Liver (tissue), 9 donors: ENCODE measurements around the gene ITGA5. TPM values are rescaled to one million over a fixed set of nuclear protein-coding genes. Genes with fewer than 3 reads are reported as not detected.
A peak's percentile ranks its signal among the peaks of the same experiment; 100 is the strongest.

Experiments
- DNase-seq: peaks from one replicate; pipeline ENCODE4 v3.0.0-alpha.2; 2017; ENCODE audit warnings: low spot score
- H3K27ac ChIP-seq, 2 donors: one replicate each; pipeline ENCODE4 v1.7.0; 2013; ENCODE audit warnings: inconsistent platforms in 2 of 2, low read length in 2 of 2, control low read depth in 1 of 2, low read depth in 1 of 2, mild to moderate bottlenecking in 1 of 2
- H3K27me3 ChIP-seq, 4 donors: one replicate each; pipeline versions ENCODE4 v1.6.1 to v1.7.0; 2013; ENCODE audit warnings: low read length in 3 of 4, inconsistent platforms in 1 of 4, mild to moderate bottlenecking in 1 of 4, moderate library complexity in 1 of 4; ENCODE audit not compliant: control insufficient read depth in 4 of 4, insufficient read depth in 4 of 4
- H3K36me3 ChIP-seq, 4 donors: one replicate each; pipeline versions ENCODE4 v1.6.1 to v1.7.0; 2013; ENCODE audit warnings: low read length in 3 of 4, mild to moderate bottlenecking in 3 of 4, low read depth in 1 of 4, moderate library complexity in 1 of 4; ENCODE audit not compliant: control insufficient read depth in 4 of 4, insufficient read depth in 3 of 4
- H3K4me1 ChIP-seq, 4 donors: one replicate each; pipeline versions ENCODE4 v1.6.1 to v1.7.0; 2013; ENCODE audit warnings: low read length in 3 of 4, mild to moderate bottlenecking in 3 of 4, moderate library complexity in 1 of 4; ENCODE audit not compliant: control insufficient read depth in 4 of 4, insufficient read depth in 4 of 4
- H3K4me3 ChIP-seq, 3 donors: one replicate each; pipeline versions ENCODE4 v1.6.1 to v1.7.0; 2013; ENCODE audit warnings: low read length in 3 of 3, control low read depth in 1 of 3, low read depth in 1 of 3, mild to moderate bottlenecking in 1 of 3
- H3K9ac ChIP-seq, 2 donors: one replicate each; pipeline ENCODE4 v1.7.0; 2013; ENCODE audit warnings: low read length in 2 of 2, mild to moderate bottlenecking in 2 of 2, moderate library complexity in 2 of 2, control low read depth in 1 of 2, low read depth in 1 of 2
- H3K9me3 ChIP-seq, 4 donors: one replicate each; pipeline versions ENCODE4 v1.6.1 to v1.7.0; 2013; ENCODE audit warnings: low read length in 3 of 4; ENCODE audit not compliant: control insufficient read depth in 4 of 4
- CTCF ChIP-seq: fragments of 150-350 bp; IDR thresholded peaks from 2 replicates; pipeline ENCODE4 v1.5.1; 2017; ENCODE audit warnings: improper control_type of control experiment, low read depth, low read length; ENCODE audit not compliant: missing input control
- EGR1 ChIP-seq, 2 donors: IDR thresholded peaks; 2 replicates each; pipeline ENCODE4 v1.6.1; 2016 to 2018; ENCODE audit warnings: antibody characterized with exemption in 2 of 2, low read depth in 2 of 2
- FOXA1 ChIP-seq: IDR thresholded peaks from 2 replicates; pipeline ENCODE4 v1.6.1; 2016; ENCODE audit warnings: antibody characterized with exemption
- FOXA2 ChIP-seq: IDR thresholded peaks from 2 replicates; pipeline ENCODE4 v1.6.1; 2016; ENCODE audit warnings: antibody characterized with exemption
- HNF4A ChIP-seq, 2 donors: conservative IDR thresholded peaks; 2 replicates each; pipeline ENCODE4 v1.6.1; 2016; ENCODE audit warnings: antibody characterized with exemption in 2 of 2, mild to moderate bottlenecking in 2 of 2
- HNF4G ChIP-seq: IDR thresholded peaks from 2 replicates; pipeline ENCODE4 v1.6.1; 2016; ENCODE audit warnings: antibody characterized with exemption
- MAX ChIP-seq: IDR thresholded peaks from 2 replicates; pipeline ENCODE4 v1.6.1; 2016; ENCODE audit warnings: antibody characterized with exemption
- NR2F2 ChIP-seq: IDR thresholded peaks from 2 replicates; pipeline ENCODE4 v1.6.1; 2016; ENCODE audit warnings: antibody characterized with exemption
- RAD21 ChIP-seq, 2 donors: IDR thresholded peaks; 2 replicates each; pipeline ENCODE4 v1.6.1; 2016; ENCODE audit warnings: antibody characterized with exemption in 2 of 2, mild to moderate bottlenecking in 2 of 2
- REST ChIP-seq: IDR thresholded peaks from 2 replicates; pipeline ENCODE4 v1.6.1; 2016; ENCODE audit warnings: antibody characterized with exemption, mild to moderate bottlenecking
- RXRA ChIP-seq, 2 donors: IDR thresholded peaks; 2 replicates each; pipeline ENCODE4 v1.6.1; 2017 to 2018; ENCODE audit warnings: antibody characterized with exemption in 2 of 2, mild to moderate bottlenecking in 1 of 2
- SP1 ChIP-seq: IDR thresholded peaks from 2 replicates; pipeline ENCODE4 v1.6.1; 2018; ENCODE audit warnings: antibody characterized with exemption, mild to moderate bottlenecking
- TAF1 ChIP-seq: conservative IDR thresholded peaks from 2 replicates; pipeline ENCODE4 v1.6.1; 2016; ENCODE audit warnings: antibody characterized with exemption, mild to moderate bottlenecking
- YY1 ChIP-seq: IDR thresholded peaks from 2 replicates; pipeline ENCODE4 v1.6.1; 2016; ENCODE audit warnings: antibody characterized with exemption, mild to moderate bottlenecking
- ZBTB33 ChIP-seq: IDR thresholded peaks from 2 replicates; pipeline ENCODE4 v1.6.1; 2016; ENCODE audit warnings: antibody characterized with exemption
- WGBS: extraction: QIAGEN DNeasy Blood & Tissue Kit; methylation state at CpG from one replicate; pipeline ENCODE4 v1.1.7; 2013; 5-methylcytosine and 5-hydroxymethylcytosine counted together
- polyA plus RNA-seq, 2 donors: library from polyadenylated mRNA; stranded (reverse) in 1 of 2; unstranded in 1 of 2; fragments of 200-250 nt in 1 of 2; fragments of >200 nt in 1 of 2; fragmentation: Nextera tagmentation in 1 of 2; extraction: Ambion mirVana in 1 of 2; gene quantifications; one replicate each; pipeline versions ENCODE4 v1.2.1 to v1.2.3, GENCODE V29; 2013 to 2015
- total RNA-seq, 2 donors: library from RNA; depleted of rRNA; stranded (reverse); fragments of >200 nt; gene quantifications; one replicate each; pipeline ENCODE4 v1.2.3, GENCODE V29; 2014
- donor health status: healthy.
- donor health status: healthy.
- donor health status: healthy.
- donor health status: healthy.
- donor health status: healthy.

ITGA5 gene
- total and polyA plus RNA-seq, 4 donors, result 26.6 to 60.7 (median 39.6) TPM

GRCh38 chr12:54394281-54394719 lies 24.8 kb downstream of the ITGA5 start:
- no peak overlapping the region for H3K27ac ChIP-seq

GRCh38 chr12:54393743-54394142 lies 25.3 kb downstream of the ITGA5 start:
- no peak for DNase-seq
- Histone ChIP-seq H3K9ac (no peak overlapping the region), H3K27me3 (no peaks in the 10 kb centered on the region), H3K4me1 (peaks cover 0 to 5% (median 1%) of the 10 kb centered on the region in 4 donors), H3K4me3 (no peak overlapping the region), H3K27ac (no peak overlapping the region), H3K36me3 (peaks cover 6 to 45% (median 35%) of the 10 kb centered on the region in 4 donors), H3K9me3 (no peaks in the 10 kb centered on the region)
- WGBS, result 77% methylated on average over 3 of the region's 3 CpGs
- TF ChIP-seq FOXA2 (no peak), SP1 (no peak), HNF4G (no peak)

More at GRCh38 chr12:54394281-54394719, 24.8 kb downstream of the ITGA5 start:
- H3K4me3 ChIP-seq, result no peak overlapping the region
- 46% methylated on average over 4 of the region's 4 CpGs for WGBS
- TF ChIP-seq RXRA (IDR thresholded peaks at IDR 0.05) (no peak), YY1 (no peak), HNF4A (conservative IDR thresholded peaks at IDR 0.05) (no peak), FOXA2 (no peak), MAX (no peak), RAD21 (IDR thresholded peaks at IDR 0.05) (peak; percentile 51 to 77), EGR1 (IDR thresholded peaks at IDR 0.05; ENCODE audit: low read depth in 2 of 2) (no peak), CTCF (peak; percentile 52)
- no peak overlapping the region for H3K9ac ChIP-seq
- no peak for DNase-seq
- H3K9me3 ChIP-seq, result no peaks in the 10 kb centered on the region
- peaks cover 6 to 46% (median 36%) of the 10 kb centered on the region in 4 donors for H3K36me3 ChIP-seq
- H3K27me3 ChIP-seq, result no peaks in the 10 kb centered on the region
- peaks cover 0 to 5% (median 1%) of the 10 kb centered on the region in 4 donors for H3K4me1 ChIP-seq

- no peak for DNase-seq
- WGBS, result 85% methylated on average over 6 of the region's 6 CpGs
- Histone ChIP-seq H3K27me3 (no peaks in the 10 kb centered on the region), H3K4me1 (peaks cover 0 to 5% (median 1%) of the 10 kb centered on the region in 4 donors), H3K9ac (no peak overlapping the region), H3K36me3 (peaks cover 6 to 39% (median 32%) of the 10 kb centered on the region in 4 donors), H3K4me3 (no peak overlapping the region), H3K9me3 (no peaks in the 10 kb centered on the region), H3K27ac (no peak overlapping the region)
- no peak for TF ChIP-seq ZBTB33
- TF ChIP-seq EGR1 (IDR thresholded peaks at IDR 0.05; ENCODE audit: low read depth in 2 of 2), result no peak
- TF ChIP-seq FOXA2, result no peak
- TF ChIP-seq NR2F2, result no peak
- TF ChIP-seq FOXA1, result no peak
- no peak for TF ChIP-seq REST
- TF ChIP-seq SP1, result no peak
- TF ChIP-seq MAX, result no peak
- TF ChIP-seq TAF1, result no peak
Measured at GRCh38 chr12:54393207-54393609, 25.9 kb downstream of the ITGA5 start.
